Epithelial cell of esophagus (primary cell): Measurements from ENCODE around the gene DNA2.

Source experiments
- DNase-seq: peaks from one replicate; pipeline ENCODE4 v3.0.0; 2010; ENCODE audit warnings: low read depth
- H3K4me3 ChIP-seq: 2 replicates; pipeline ENCODE4 v1.5.1; 2011; ENCODE audit warnings: mild to moderate bottlenecking, low read length, control low read depth
- CTCF ChIP-seq: IDR thresholded peaks from 2 replicates; pipeline ENCODE4 v1.5.1; 2011; ENCODE audit warnings: low read depth, mild to moderate bottlenecking, low read length, control low read depth, inconsistent platforms; ENCODE audit not compliant: insufficient read depth; ENCODE audit errors: missing control alignments

Gene DNA2

GRCh38 chr10:68402276-68402675 is 69.5 kb downstream of the DNA2 start:
- no peak for TF ChIP-seq CTCF
- no peak for DNase-seq
- H3K4me3 ChIP-seq, result no peak overlapping the region

GRCh38 chr10:68397005-68397404 is 74.8 kb downstream of the DNA2 start:
- no peak overlapping the region for H3K4me3 ChIP-seq
- TF ChIP-seq CTCF, result no peak
- DNase-seq, result no peak

GRCh38 chr10:68385740-68386139 is 86.0 kb downstream of the DNA2 start:
- no peak for TF ChIP-seq CTCF
- no peak overlapping the region for H3K4me3 ChIP-seq
- no peak for DNase-seq

- no peak for TF ChIP-seq CTCF
- no peak for DNase-seq
- no peak overlapping the region for H3K4me3 ChIP-seq
Observed at GRCh38 chr10:68371604-68372003, 100.2 kb downstream of the DNA2 start.

GRCh38 chr10:68367121-68367520 is 104.7 kb downstream of the DNA2 start:
- no peak for DNase-seq
- no peak for TF ChIP-seq CTCF
- no peak overlapping the region for H3K4me3 ChIP-seq

- TF ChIP-seq CTCF, result no peak
- H3K4me3 ChIP-seq, result no peak overlapping the region
- DNase-seq, result no peak
Observed at GRCh38 chr10:68366600-68366999, 105.2 kb downstream of the DNA2 start.

- DNase-seq, result no peak
- no peak for TF ChIP-seq CTCF
- H3K4me3 ChIP-seq, result no peak overlapping the region
Observed at GRCh38 chr10:68365611-68366010, 106.2 kb downstream of the DNA2 start.
